ENCODE results near the gene DENND1B. TPM values are rescaled to one million over a fixed set of nuclear protein-coding genes. Genes with fewer than 3 reads are reported as not detected.

The DENND1B gene
- total RNA-seq, 4 donors from 2014 or later = 10.1 to 14.4 (median 12.6) TPM

GRCh38 chr1:197481101-197481500 is 294.2 kb downstream of the DENND1B start:
- Histone ChIP-seq H3K27ac (no peak overlapping the region), H3K4me1 (no peaks in the 10 kb centered on the region), H3K27me3 (no peaks in the 10 kb centered on the region), H3K36me3 (no peaks in the 10 kb centered on the region), H3K9me3 (no peaks in the 10 kb centered on the region), H3K4me3 (no peak overlapping the region)
- WGBS = 36% methylated on average over 4 of the region's 4 CpGs
- TF ChIP-seq POLR2AphosphoS5 (IDR thresholded peaks at IDR 0.05) (no peak), POLR2A (IDR thresholded peaks at IDR 0.05) (no peak), CTCF (IDR thresholded peaks at IDR 0.05) (no peak), EP300 (IDR thresholded peaks at IDR 0.05) (no peak)
- DNase-seq (ENCODE audit: low spot score in 2 of 2) = no peak

- H3K27me3 ChIP-seq = no peaks in the 10 kb centered on the region
- no peak overlapping the region for H3K27ac ChIP-seq
- no peaks in the 10 kb centered on the region for H3K4me1 ChIP-seq
- no peaks in the 10 kb centered on the region for H3K9me3 ChIP-seq
- TF ChIP-seq CTCF (IDR thresholded peaks at IDR 0.05) (no peak), POLR2AphosphoS5 (IDR thresholded peaks at IDR 0.05) (no peak), EP300 (IDR thresholded peaks at IDR 0.05) (no peak), POLR2A (IDR thresholded peaks at IDR 0.05) (no peak)
- no peak overlapping the region for H3K4me3 ChIP-seq
- H3K36me3 ChIP-seq = no peaks in the 10 kb centered on the region
- 71% methylated on average over 6 of the region's 6 CpGs for WGBS
- no peak for DNase-seq (ENCODE audit: low spot score in 2 of 2)
Measured at GRCh38 chr1:197480446-197480845, 294.8 kb downstream of the DENND1B start.

- no peak overlapping the region for H3K4me3 ChIP-seq
- DNase-seq (ENCODE audit: low spot score in 2 of 2) = no peak
- H3K27me3 ChIP-seq = no peaks in the 10 kb centered on the region
- H3K27ac ChIP-seq = no peak overlapping the region
- no peaks in the 10 kb centered on the region for H3K9me3 ChIP-seq
- no peaks in the 10 kb centered on the region for H3K4me1 ChIP-seq
- 82% methylated on average over 3 of the region's 3 CpGs for WGBS
- H3K36me3 ChIP-seq = no peaks in the 10 kb centered on the region
- TF ChIP-seq POLR2AphosphoS5 (IDR thresholded peaks at IDR 0.05) = no peak
- no peak for TF ChIP-seq POLR2A (IDR thresholded peaks at IDR 0.05)
- no peak for TF ChIP-seq CTCF (IDR thresholded peaks at IDR 0.05)
- TF ChIP-seq EP300 (IDR thresholded peaks at IDR 0.05) = no peak
Measured at GRCh38 chr1:197472141-197472540, 303.1 kb downstream of the DENND1B start.

GRCh38 chr1:197471248-197471985 is 303.9 kb downstream of the DENND1B start:
- WGBS = 56% methylated on average over 9 of the region's 9 CpGs
- H3K27me3 ChIP-seq = no peaks in the 10 kb centered on the region
- H3K27ac ChIP-seq = no peak overlapping the region
- TF ChIP-seq POLR2A (IDR thresholded peaks at IDR 0.05) (no peak), EP300 (IDR thresholded peaks at IDR 0.05) (no peak), POLR2AphosphoS5 (IDR thresholded peaks at IDR 0.05) (no peak), CTCF (IDR thresholded peaks at IDR 0.05) (no peak)
- no peaks in the 10 kb centered on the region for H3K36me3 ChIP-seq
- no peaks in the 10 kb centered on the region for H3K4me1 ChIP-seq
- no peak overlapping the region for H3K4me3 ChIP-seq
- no peaks in the 10 kb centered on the region for H3K9me3 ChIP-seq
- no peak for DNase-seq (ENCODE audit: low spot score in 2 of 2)

GRCh38 chr1:197470330-197470729 is 304.9 kb downstream of the DENND1B start:
- H3K27me3 ChIP-seq = no peaks in the 10 kb centered on the region
- H3K36me3 ChIP-seq = no peaks in the 10 kb centered on the region
- no peaks in the 10 kb centered on the region for H3K4me1 ChIP-seq
- DNase-seq (ENCODE audit: low spot score in 2 of 2) = no peak
- WGBS = 87% methylated on average over 1 of the region's 1 CpG
- no peak overlapping the region for H3K4me3 ChIP-seq
- no peak overlapping the region for H3K27ac ChIP-seq
- no peak for TF ChIP-seq POLR2AphosphoS5 (IDR thresholded peaks at IDR 0.05)
- TF ChIP-seq POLR2A (IDR thresholded peaks at IDR 0.05) = no peak
- no peaks in the 10 kb centered on the region for H3K9me3 ChIP-seq
